Natural killer cell treated with Interleukin-12 subunit alpha and Interleukin-12 subunit beta and Interleukin-15 and Interleukin-18, amount 100 ng/mL, for 72 hours (primary cell): ENCODE data around the gene ADAR. TPM values are rescaled to one million over a fixed set of nuclear protein-coding genes. Genes with fewer than 3 reads are reported as not detected.

Experiments used
- ATAC-seq, 2 donors: fragments of 150-1000 bp; cut with Tn5 transposase in 1 of 2; sonication (Bioruptor Pico), chemical (Tn5 transposase) in 1 of 2; 2 replicates each; pipeline ENCODE4 v1.10.0; 2021
- DNase-seq: peaks from one replicate; pipeline ENCODE4 v3.0.0; 2022; ENCODE audit warnings: low spot score
- H3K27ac Mint-ChIP-seq, 2 donors: 1 replicate in 1 of 2; 2 replicates in 1 of 2; pipeline ENCODE4 v1.8.0; 2022; ENCODE audit warnings: mixed read lengths in 2 of 2, mild to moderate bottlenecking in 1 of 2, moderate library complexity in 1 of 2
- H3K27me3 Mint-ChIP-seq, 2 donors: 1 replicate in 1 of 2; 2 replicates in 1 of 2; pipeline ENCODE4 v1.8.0; 2022; ENCODE audit warnings: mixed read lengths in 2 of 2
- H3K36me3 Mint-ChIP-seq: one replicate; pipeline ENCODE4 v1.8.0; 2022; ENCODE audit warnings: mixed read lengths
- H3K4me1 Mint-ChIP-seq, 2 donors: 1 replicate in 1 of 2; 2 replicates in 1 of 2; pipeline ENCODE4 v1.8.0; 2022; ENCODE audit warnings: low read depth in 2 of 2, mixed read lengths in 2 of 2, mild to moderate bottlenecking in 1 of 2
- H3K4me3 Mint-ChIP-seq: one replicate; pipeline ENCODE4 v1.8.0; 2022; ENCODE audit warnings: mixed read lengths
- H3K9me3 Mint-ChIP-seq: 2 replicates; pipeline ENCODE4 v1.8.0; 2022; ENCODE audit warnings: mixed read lengths
- total RNA-seq, 2 donors: library from RNA; stranded (reverse); gene quantifications; one replicate each; pipeline ENCODE4 v1.2.3, GENCODE V29; 2022

The ADAR gene
- total RNA-seq, 2 donors from 2014 or later = 232 to 257 TPM

GRCh38 chr1:154571244-154571963 is 36.6 kb downstream of the ADAR start:
- DNase-seq (no peak), ATAC-seq (no peak)
- no peaks in the 10 kb centered on the region for H3K9me3 Mint-ChIP-seq
- no peak overlapping the region for H3K27ac Mint-ChIP-seq
- H3K4me3 Mint-ChIP-seq = peak overlapping the region; percentile 39
- H3K4me1 Mint-ChIP-seq = peaks cover 8 to 11% of the 10 kb centered on the region in 2 donors
- H3K27me3 Mint-ChIP-seq = peaks cover 18 to 22% of the 10 kb centered on the region in 2 donors
- H3K36me3 Mint-ChIP-seq = no peaks in the 10 kb centered on the region

- DNase-seq (peak; percentile 57), ATAC-seq (peak in 1 of 2 donors; percentile 2)
- no peak overlapping the region for H3K4me3 Mint-ChIP-seq
- peaks cover 30 to 34% of the 10 kb centered on the region in 2 donors for H3K27me3 Mint-ChIP-seq
- no peaks in the 10 kb centered on the region for H3K36me3 Mint-ChIP-seq
- peak overlapping the region in 1 of 2 donors; percentile 23 for H3K27ac Mint-ChIP-seq
- no peaks in the 10 kb centered on the region for H3K9me3 Mint-ChIP-seq
- peaks cover 6 to 8% of the 10 kb centered on the region in 2 donors for H3K4me1 Mint-ChIP-seq
These were observed 39.7 kb downstream of the ADAR start for GRCh38 chr1:154568157-154568815.

- ATAC-seq = peak; percentile 87 to 91
- peak within 1 kb of the TSS; percentile 53 for H3K4me3 Mint-ChIP-seq
These were observed 40.4 kb downstream of the ADAR start, which contains the start of gene CHRNB2 for GRCh38 chr1:154567386-154568156. TSS of gene CHRNB2 (plus strand) at chr1:154567778. CDS start at chr1:154568045, 267 bp downstream.

GRCh38 chr1:154565876-154566275 is 42.1 kb downstream of the ADAR start:
- ATAC-seq = no peak
- no peak for DNase-seq
- H3K27ac Mint-ChIP-seq = no peak overlapping the region
- no peak overlapping the region for H3K4me3 Mint-ChIP-seq
- peaks cover 6 to 8% of the 10 kb centered on the region in 2 donors for H3K4me1 Mint-ChIP-seq
- no peaks in the 10 kb centered on the region for H3K36me3 Mint-ChIP-seq
- H3K9me3 Mint-ChIP-seq = no peaks in the 10 kb centered on the region
- H3K27me3 Mint-ChIP-seq = peaks cover 23 to 34% of the 10 kb centered on the region in 2 donors

More at GRCh38 chr1:154567386-154568156, 40.4 kb downstream of the ADAR start, which contains the start of gene CHRNB2:
- H3K27ac Mint-ChIP-seq = peak within 1 kb of the TSS in 1 of 2 donors; percentile 23
- no peaks in the 10 kb centered on the region for H3K9me3 Mint-ChIP-seq
- no peaks in the 10 kb centered on the region for H3K36me3 Mint-ChIP-seq
- peaks cover 6 to 8% of the 10 kb centered on the region in 2 donors for H3K4me1 Mint-ChIP-seq
- DNase-seq = peak; percentile 80
- H3K27me3 Mint-ChIP-seq = peaks cover 30 to 34% of the 10 kb centered on the region in 2 donors

- peak overlapping the region; percentile 91 to 94 for H3K27ac Mint-ChIP-seq
- H3K4me3 Mint-ChIP-seq = peak overlapping the region; percentile 80
- H3K27me3 Mint-ChIP-seq = peaks cover 0 to 2% of the 10 kb centered on the region in 2 donors
- peaks cover 32 to 36% of the 10 kb centered on the region in 2 donors for H3K4me1 Mint-ChIP-seq
- no peaks in the 10 kb centered on the region for H3K9me3 Mint-ChIP-seq
- peaks cover 15% of the 10 kb centered on the region for H3K36me3 Mint-ChIP-seq
- ATAC-seq (peak; percentile 56 to 67), DNase-seq (peak; percentile 85)
These were observed 48.4 kb downstream of the ADAR start for GRCh38 chr1:154559466-154560044.

GRCh38 chr1:154558720-154559465 is 49.1 kb downstream of the ADAR start:
- Mint-ChIP-seq H3K4me3 (peak overlapping the region; percentile 80), H3K9me3 (no peaks in the 10 kb centered on the region)

GRCh38 chr1:154557939-154558719 is 49.9 kb downstream of the ADAR start, which contains the start of gene UBE2Q1:
TSS of gene UBE2Q1 (minus strand) at chr1:154558662. CDS start at chr1:154558553, 109 bp downstream.
- no peak for DNase-seq
- Mint-ChIP-seq H3K27ac (peak within 1 kb of the TSS; percentile 92 to 94), H3K4me3 (peak within 1 kb of the TSS; percentile 96), H3K4me1 (peaks cover 36 to 41% of the 10 kb centered on the region in 2 donors), H3K36me3 (peaks cover 27% of the 10 kb centered on the region), H3K9me3 (no peaks in the 10 kb centered on the region), H3K27me3 (peaks cover 0 to 2% of the 10 kb centered on the region in 2 donors)
- ATAC-seq = peak; percentile 0 to 15

More at GRCh38 chr1:154558720-154559465, 49.1 kb downstream of the ADAR start:
- peaks cover 19% of the 10 kb centered on the region for H3K36me3 Mint-ChIP-seq
- DNase-seq (peak; percentile 100), ATAC-seq (peak; percentile 95)
- peak overlapping the region; percentile 91 to 94 for H3K27ac Mint-ChIP-seq
- peaks cover 0 to 2% of the 10 kb centered on the region in 2 donors for H3K27me3 Mint-ChIP-seq
- H3K4me1 Mint-ChIP-seq = peaks cover 33 to 36% of the 10 kb centered on the region in 2 donors

GRCh38 chr1:154557248-154557938 is 50.6 kb downstream of the ADAR start:
- peak overlapping the region; percentile 96 for H3K4me3 Mint-ChIP-seq
- H3K27ac Mint-ChIP-seq = peak overlapping the region; percentile 80 to 92
- DNase-seq = no peak
- H3K36me3 Mint-ChIP-seq = peaks cover 31% of the 10 kb centered on the region
- peaks cover 0 to 2% of the 10 kb centered on the region in 2 donors for H3K27me3 Mint-ChIP-seq
- H3K9me3 Mint-ChIP-seq = no peaks in the 10 kb centered on the region
- H3K4me1 Mint-ChIP-seq = peaks cover 36 to 43% of the 10 kb centered on the region in 2 donors
- ATAC-seq = no peak

- no peak for DNase-seq
- Mint-ChIP-seq H3K9me3 (no peaks in the 10 kb centered on the region), H3K36me3 (peaks cover 31% of the 10 kb centered on the region), H3K4me3 (peak overlapping the region; percentile 96), H3K4me1 (peaks cover 36 to 43% of the 10 kb centered on the region in 2 donors), H3K27ac (peak overlapping the region; percentile 80 to 92), H3K27me3 (peaks cover 0 to 2% of the 10 kb centered on the region in 2 donors)
- ATAC-seq = no peak
These were observed 51.6 kb downstream of the ADAR start for GRCh38 chr1:154556422-154556821.

- Mint-ChIP-seq H3K27ac (peak overlapping the region in 1 of 2 donors; percentile 17), H3K27me3 (no peaks in the 10 kb centered on the region), H3K9me3 (no peaks in the 10 kb centered on the region), H3K36me3 (peaks cover 46% of the 10 kb centered on the region), H3K4me1 (peaks cover 36 to 52% of the 10 kb centered on the region in 2 donors), H3K4me3 (no peak overlapping the region)
- DNase-seq = no peak
- ATAC-seq = no peak
These were observed 54.6 kb downstream of the ADAR start for GRCh38 chr1:154553056-154554030.

GRCh38 chr1:154552036-154552435 is 56.0 kb downstream of the ADAR start:
- no peaks in the 10 kb centered on the region for H3K9me3 Mint-ChIP-seq
- no peaks in the 10 kb centered on the region for H3K27me3 Mint-ChIP-seq
- H3K4me3 Mint-ChIP-seq = no peak overlapping the region
- no peak for ATAC-seq
- DNase-seq = no peak
- H3K27ac Mint-ChIP-seq = no peak overlapping the region
- H3K4me1 Mint-ChIP-seq = peaks cover 26 to 48% of the 10 kb centered on the region in 2 donors
- H3K36me3 Mint-ChIP-seq = peaks cover 37% of the 10 kb centered on the region
